HCT116 (cell line): ENCODE data around the gene IL17REL. TPM values are rescaled to one million over a fixed set of nuclear protein-coding genes. Genes with fewer than 3 reads are reported as not detected.

Source experiments
- ATAC-seq: fragments of 200-7000 bp; cut with Tn5 transposase; 2 replicates; pipeline ENCODE4 v1.9.1; 2020; ENCODE audit warnings: mild to moderate bottlenecking, moderate library complexity
- BruUV-seq: library from RNA; stranded (reverse); fragments of 400-500 nt; replicated peaks from 2 replicates; lab custom pipeline; 2021; lab: Mats Ljungman, UMichigan
- CTCF ChIA-PET: fragments of 300-600 bp; sonication (Branson Sonifier 250); formaldehyde crosslinking; loops from one replicate; lab custom pipeline; 2021; ENCODE audit warnings: antibody characterized with exemption; lab: Charles Lee
- POLR2A ChIA-PET: fragments of 300-600, 350-600 bp; sonication (Branson Sonifier 250); formaldehyde crosslinking; loops from one replicate; lab custom pipeline; 2021; ENCODE audit warnings: antibody characterized with exemption; lab: Charles Lee
- RAD21 ChIA-PET, 2 experiments: fragments of 300-600 bp; sonication (Branson Sonifier 250); formaldehyde crosslinking; loops; one replicate each; lab custom pipeline; 2023; ENCODE audit warnings: low total read pairs in 2 of 2; ENCODE audit not compliant: uncharacterized antibody in 2 of 2, unreplicated experiment in 2 of 2, low non-redundant PET in 1 of 2; lab: Charles Lee
- DNase-seq: peaks from one replicate; pipeline ENCODE4 v3.0.0-alpha.2; 2010; ENCODE audit warnings: low read depth, low spot score
- H2AFZ ChIP-seq: fragments of 200-600 bp; shearing (Covaris generic), sonication (generic); 2 replicates; pipeline ENCODE4 v1.6.1; 2017; ENCODE audit warnings: low read depth, mixed run types, mixed read lengths, antibody characterized with exemption, low read length; ENCODE audit not compliant: poor library complexity, severe bottlenecking
- H3K27ac ChIP-seq: 2 replicates; pipeline ENCODE4 v1.5.1; 2012; ENCODE audit warnings: low read depth, low read length
- H3K27me3 ChIP-seq: fragments of 200-600 bp; sonication (generic); 2 replicates; pipeline ENCODE4 v1.6.1; 2016; ENCODE audit warnings: mixed run types, low read length, mixed read lengths; ENCODE audit not compliant: insufficient read depth
- H3K36me3 ChIP-seq, 2 experiments: fragments of 200-500 bp in 1 of 2; fragments of 200-600 bp in 1 of 2; sonication (Bioruptor generic) in 1 of 2; sonication (generic) in 1 of 2; 2 replicates each; pipeline versions ENCODE4 v1.5.1 to v1.6.1; 2014 to 2016; ENCODE audit warnings: low read length in 2 of 2, inconsistent platforms in 1 of 2, mixed read lengths in 1 of 2, mixed run types in 1 of 2; ENCODE audit not compliant: insufficient read depth in 2 of 2, control insufficient read depth in 1 of 2
- H3K4me1 ChIP-seq, 2 experiments: fragments of 200-600 bp in 1 of 2; sonication (generic) in 1 of 2; 2 replicates each; pipeline versions ENCODE4 v1.5.1 to v1.6.1; 2012 to 2017; ENCODE audit warnings: low read length in 2 of 2, inconsistent platforms in 1 of 2, mild to moderate bottlenecking in 1 of 2, mixed read lengths in 1 of 2, mixed run types in 1 of 2, moderate library complexity in 1 of 2; ENCODE audit not compliant: insufficient read depth in 2 of 2, control insufficient read depth in 1 of 2
- H3K4me2 ChIP-seq: fragments of 200-600 bp; sonication (generic); 2 replicates; pipeline ENCODE4 v1.6.1; 2017; ENCODE audit warnings: mixed run types, low read length, mixed read lengths
- H3K4me3 ChIP-seq, 2 experiments: fragments of 200-600 bp in 1 of 2; sonication (generic) in 1 of 2; replicated peaks in 1 of 2; 2 replicates each; pipeline ENCODE4 v1.5.1; 2011 to 2016; ENCODE audit warnings: low read length in 2 of 2, control low read depth in 1 of 2, low read depth in 1 of 2, mild to moderate bottlenecking in 1 of 2, mixed read lengths in 1 of 2, mixed run types in 1 of 2
- H3K79me2 ChIP-seq: fragments of 200-600 bp; sonication (generic); 2 replicates; pipeline ENCODE4 v1.6.1; 2017; ENCODE audit warnings: mild to moderate bottlenecking, mixed run types, low read length, moderate library complexity, mixed read lengths; ENCODE audit not compliant: insufficient read depth
- H3K9ac ChIP-seq: fragments of 200-600 bp; sonication (generic); 2 replicates; pipeline ENCODE4 v1.6.1; 2016; ENCODE audit warnings: low read length, mixed read lengths
- H3K9me2 ChIP-seq: fragments of 200-600 bp; sonication (generic), shearing (Covaris generic); 2 replicates; pipeline ENCODE4 v1.6.1; 2017; ENCODE audit warnings: mixed run types, mild to moderate bottlenecking, moderate library complexity; ENCODE audit not compliant: insufficient read depth
- H3K9me3 ChIP-seq, 2 experiments: fragments of 200-500 bp in 1 of 2; fragments of 200-600 bp in 1 of 2; sonication (Bioruptor generic) in 1 of 2; sonication (generic) in 1 of 2; 2 replicates each; pipeline ENCODE4 v1.6.1; 2014 to 2017; ENCODE audit warnings: low read length in 2 of 2, mixed read lengths in 2 of 2, inconsistent platforms in 1 of 2, low read depth in 1 of 2, mild to moderate bottlenecking in 1 of 2, mixed run types in 1 of 2, moderate library complexity in 1 of 2; ENCODE audit not compliant: control insufficient read depth in 1 of 2, insufficient read depth in 1 of 2
- H4K20me1 ChIP-seq: fragments of 200-600 bp; sonication (generic), shearing (Covaris generic); 2 replicates; pipeline ENCODE4 v1.6.1; 2017; ENCODE audit warnings: mixed run types, mild to moderate bottlenecking, moderate library complexity; ENCODE audit not compliant: insufficient read depth
- CEBPB ChIP-seq: IDR thresholded peaks from 2 replicates; pipeline ENCODE4 v1.6.1; 2012; ENCODE audit warnings: low read depth
- EGR1 ChIP-seq: IDR thresholded peaks from 2 replicates; pipeline ENCODE4 v1.6.1; 2012; ENCODE audit warnings: low read depth
- EZH2 ChIP-seq: fragments of 200-600 bp; sonication (generic); IDR thresholded peaks from 2 replicates; pipeline ENCODE4 v1.6.1; 2017; ENCODE audit warnings: antibody characterized with exemption, mixed run types
- FOSL1 ChIP-seq: IDR thresholded peaks from 2 replicates; pipeline ENCODE4 v1.6.1; 2012; ENCODE audit warnings: low read depth
- REST ChIP-seq: IDR thresholded peaks from 2 replicates; pipeline ENCODE4 v1.6.1; 2012; ENCODE audit warnings: low read depth
- SP1 ChIP-seq: IDR thresholded peaks from 2 replicates; pipeline ENCODE4 v1.6.1; 2012; ENCODE audit warnings: low read depth
- TCF7L2 ChIP-seq: IDR thresholded peaks from 2 replicates; pipeline ENCODE4 v1.7.0; 2011; ENCODE audit warnings: borderline replicate concordance, inconsistent platforms; ENCODE audit not compliant: insufficient read depth, insufficient read length; ENCODE audit errors: extremely low read depth
- ZFX ChIP-seq: fragments of 450-650 bp; IDR thresholded peaks from 2 replicates; pipeline ENCODE4 v1.6.1; 2017
- ZNF274 ChIP-seq: fragments of 200-500 bp; sonication (Bioruptor generic); IDR thresholded peaks from 2 replicates; pipeline ENCODE4 v1.6.1; 2014; ENCODE audit warnings: mild to moderate bottlenecking, low read depth, low read length, inconsistent platforms
- intact Hi-C: fragments of 100-400 bp; cut with micrococcal nuclease; formaldehyde crosslinking; loops from 2 replicates; pipeline ENCODE4 v1.10.0; 2022
- total RNA-seq: library from RNA; stranded (reverse); gene quantifications from one replicate; pipeline ENCODE4 v1.2.1, GENCODE V29; 2021; ENCODE audit not compliant: unreplicated experiment
- TF ChIP-seq, protein P1 (sequence below): IDR thresholded peaks from 2 replicates; pipeline ENCODE4 v1.6.1; 2012

The IL17REL gene
- total RNA-seq, 1 experiment from 2014 or later: not detected

DNA sequence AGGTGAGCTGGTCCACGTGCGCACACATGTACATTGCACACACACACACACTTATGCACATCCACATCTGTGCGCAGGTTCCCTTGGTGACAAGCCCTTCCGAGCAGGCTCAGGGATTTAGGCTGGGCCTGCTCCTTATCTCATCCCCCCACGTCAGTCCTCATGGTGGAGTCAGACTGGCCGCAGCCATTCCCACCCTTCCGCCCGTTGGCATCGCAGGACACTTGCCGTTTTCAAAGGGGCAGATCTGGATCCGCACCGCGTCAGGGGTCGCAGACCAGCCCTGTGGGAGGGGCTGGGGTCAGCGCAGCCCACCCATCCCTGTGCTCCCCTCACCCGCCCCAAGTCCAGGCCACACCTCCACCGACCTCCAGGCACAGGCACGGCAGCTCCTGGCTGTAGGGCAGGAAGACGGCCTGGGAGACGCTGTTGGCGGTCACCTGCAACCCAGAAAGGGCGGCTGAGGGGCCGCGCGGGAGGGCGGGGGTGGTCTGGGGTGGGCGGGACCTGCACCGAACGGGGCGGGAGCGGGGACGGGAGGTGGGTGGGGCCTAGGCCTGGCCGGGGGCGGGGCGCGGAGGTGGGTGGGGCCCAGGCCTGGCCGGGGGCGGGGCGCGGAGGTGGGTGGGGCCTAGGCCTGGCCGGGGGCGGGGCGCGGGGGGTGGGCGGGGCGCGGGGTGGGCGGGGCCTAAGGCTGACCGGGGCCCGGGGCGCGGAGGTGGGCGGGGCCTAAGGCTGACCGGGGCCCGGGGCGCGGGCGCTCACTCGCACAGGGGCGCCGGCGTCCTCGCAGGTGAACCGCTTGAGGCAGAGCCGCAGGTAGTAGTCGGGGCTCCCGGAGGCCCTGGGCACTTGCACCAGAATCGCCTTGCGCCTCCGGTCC, 13.3 kb downstream of the IL17REL start (continued):
- TF ChIP-seq REST: no peak

DNA sequence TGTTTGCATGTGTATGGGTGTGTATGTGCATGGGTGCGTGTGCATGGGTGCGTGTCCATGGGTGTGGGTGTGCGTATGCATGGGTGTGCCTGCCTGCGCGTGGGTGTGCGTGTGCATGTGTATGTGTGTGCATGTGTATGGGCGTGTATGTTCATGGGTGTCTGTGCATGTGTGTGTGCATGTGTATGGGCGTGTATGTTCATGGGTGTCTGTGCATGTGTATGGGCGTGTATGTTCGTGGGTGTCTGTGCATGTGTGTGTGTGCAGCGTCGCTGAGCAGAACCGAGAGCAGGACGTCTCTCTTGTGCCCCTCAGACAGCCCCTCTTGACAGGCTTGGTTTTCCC, 13.9 kb downstream of the IL17REL start:
- no peaks in the 10 kb centered on the region for H3K9me3 ChIP-seq
- peaks cover 0 to 7% of the 10 kb centered on the region in 2 experiments; a peak in 1 of 4 replicates for H3K4me1 ChIP-seq
- TF ChIP-seq REST (no peak), ZFX (no peak), CEBPB (no peak), ZNF274 (no peak), EZH2 (no peak), FOSL1 (no peak), SP1 (no peak), EGR1 (no peak), TCF7L2 (no peak)
- TF ChIP-seq, protein P1, sequence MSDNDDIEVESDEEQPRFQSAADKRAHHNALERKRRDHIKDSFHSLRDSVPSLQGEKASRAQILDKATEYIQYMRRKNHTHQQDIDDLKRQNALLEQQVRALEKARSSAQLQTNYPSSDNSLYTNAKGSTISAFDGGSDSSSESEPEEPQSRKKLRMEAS: no peak
- H3K9ac ChIP-seq: no peak overlapping the region
- RAD21 ChIA-PET: no interaction called here
- H3K36me3 ChIP-seq: no peaks in the 10 kb centered on the region
- no peak overlapping the region for H3K4me3 ChIP-seq
- no peaks in the 10 kb centered on the region for H4K20me1 ChIP-seq
- no peak overlapping the region for H3K4me2 ChIP-seq
- CTCF ChIA-PET: no interaction called here
- H3K79me2 ChIP-seq: no peaks in the 10 kb centered on the region
- H3K27me3 ChIP-seq: no peaks in the 10 kb centered on the region
- DNase-seq (no peak), ATAC-seq (no peak)
- no peak overlapping the region for H2AFZ ChIP-seq
- POLR2A ChIA-PET: no interaction called here
- intact Hi-C loops: no loop called here
- BruUV-seq: no TSS peak
- H3K9me2 ChIP-seq: no peaks in the 10 kb centered on the region
- H3K27ac ChIP-seq: no peak overlapping the region
